ENCODE results near the gene LARGE1.

- TF ChIP-seq CTCF (IDR thresholded peaks at IDR 0.05) (no peak), POLR2A (IDR thresholded peaks at IDR 0.05) (no peak), POLR2AphosphoS5 (IDR thresholded peaks at IDR 0.05; ENCODE audit: insufficient read depth in 1 of 2, low read depth in 1 of 2) (no peak)
Measured at GRCh38 chr22:33572086-33572485, 348.2 kb downstream of the LARGE1 start.
